Measurements from ENCODE around the gene LGI2.
"Not testable (repeated sequence)": the region's sequence is repeated elsewhere in the genome, so short reads cannot be mapped to it uniquely, and the experiment has no call there.

Gene LGI2

GRCh38 chr4:25033526-25033925 lies 2.8 kb upstream of the LGI2 start:
- Histone ChIP-seq H3K9ac (ENCODE audit: low read depth, low read length) (no peak overlapping the region), H3K27me3 (ENCODE audit: control insufficient read depth, insufficient read depth, low read length) (peaks cover 37% of the 10 kb centered on the region), H3K4me1 (ENCODE audit: control insufficient read depth, insufficient read depth, low read length) (peaks cover 3% of the 10 kb centered on the region), H3K36me3 (ENCODE audit: control insufficient read depth, insufficient read depth, low read length) (no peaks in the 10 kb centered on the region), H3K9me3 (ENCODE audit: control insufficient read depth, insufficient read depth, low read length) (no peaks in the 10 kb centered on the region), H3K4me3 (ENCODE audit: low read depth, low read length) (no peak overlapping the region)

GRCh38 chr4:25032126-25032525 lies 1.4 kb upstream of the LGI2 start:
- Histone ChIP-seq H3K9me3 (ENCODE audit: control insufficient read depth, insufficient read depth, low read length) (no peaks in the 10 kb centered on the region), H3K9ac (ENCODE audit: low read depth, low read length) (no peak overlapping the region), H3K36me3 (ENCODE audit: control insufficient read depth, insufficient read depth, low read length) (no peaks in the 10 kb centered on the region), H3K4me3 (ENCODE audit: low read depth, low read length) (no peak overlapping the region), H3K4me1 (ENCODE audit: control insufficient read depth, insufficient read depth, low read length) (peaks cover 3% of the 10 kb centered on the region), H3K27me3 (ENCODE audit: control insufficient read depth, insufficient read depth, low read length) (peaks cover 41% of the 10 kb centered on the region)

- Histone ChIP-seq H3K9ac (ENCODE audit: low read depth, low read length) (peak overlapping the region; percentile 55), H3K4me3 (ENCODE audit: low read depth, low read length) (peak overlapping the region; percentile 66), H3K27me3 (ENCODE audit: control insufficient read depth, insufficient read depth, low read length) (peaks cover 41% of the 10 kb centered on the region), H3K4me1 (ENCODE audit: control insufficient read depth, insufficient read depth, low read length) (peaks cover 3% of the 10 kb centered on the region), H3K36me3 (ENCODE audit: control insufficient read depth, insufficient read depth, low read length) (no peaks in the 10 kb centered on the region), H3K9me3 (ENCODE audit: control insufficient read depth, insufficient read depth, low read length) (no peaks in the 10 kb centered on the region)
Measured at GRCh38 chr4:25031077-25031621, 403 bp upstream of the LGI2 start.

- Histone ChIP-seq H3K4me3 (ENCODE audit: low read depth, low read length) (peak overlapping the region; percentile 60), H3K27me3 (ENCODE audit: control insufficient read depth, insufficient read depth, low read length) (peaks cover 39% of the 10 kb centered on the region), H3K4me1 (ENCODE audit: control insufficient read depth, insufficient read depth, low read length) (peaks cover 3% of the 10 kb centered on the region), H3K9me3 (ENCODE audit: control insufficient read depth, insufficient read depth, low read length) (no peaks in the 10 kb centered on the region), H3K9ac (ENCODE audit: low read depth, low read length) (peak overlapping the region; percentile 27), H3K36me3 (ENCODE audit: control insufficient read depth, insufficient read depth, low read length) (no peaks in the 10 kb centered on the region)
Measured at GRCh38 chr4:25029479-25030276, 1.1 kb downstream of the LGI2 start.

- Histone ChIP-seq H3K4me3 (ENCODE audit: low read depth, low read length) (no peak overlapping the region), H3K9ac (ENCODE audit: low read depth, low read length) (no peak overlapping the region), H3K27me3 (ENCODE audit: control insufficient read depth, insufficient read depth, low read length) (peaks cover 39% of the 10 kb centered on the region), H3K36me3 (ENCODE audit: control insufficient read depth, insufficient read depth, low read length) (no peaks in the 10 kb centered on the region), H3K4me1 (ENCODE audit: control insufficient read depth, insufficient read depth, low read length) (peaks cover 3% of the 10 kb centered on the region), H3K9me3 (ENCODE audit: control insufficient read depth, insufficient read depth, low read length) (no peaks in the 10 kb centered on the region)
Measured at GRCh38 chr4:25028851-25029250, 1.9 kb downstream of the LGI2 start.

GRCh38 chr4:25022766-25023165 lies 8.0 kb downstream of the LGI2 start:
- Histone ChIP-seq H3K36me3 (ENCODE audit: control insufficient read depth, insufficient read depth, low read length) (no peaks in the 10 kb centered on the region), H3K9ac (ENCODE audit: low read depth, low read length) (no peak overlapping the region), H3K9me3 (ENCODE audit: control insufficient read depth, insufficient read depth, low read length) (no peaks in the 10 kb centered on the region), H3K4me1 (ENCODE audit: control insufficient read depth, insufficient read depth, low read length) (no peaks in the 10 kb centered on the region), H3K4me3 (ENCODE audit: low read depth, low read length) (no peak overlapping the region), H3K27me3 (ENCODE audit: control insufficient read depth, insufficient read depth, low read length) (no peaks in the 10 kb centered on the region)

GRCh38 chr4:25021216-25021615 lies 9.5 kb downstream of the LGI2 start:
- Histone ChIP-seq H3K4me1 (ENCODE audit: control insufficient read depth, insufficient read depth, low read length) (no peaks in the 10 kb centered on the region), H3K36me3 (ENCODE audit: control insufficient read depth, insufficient read depth, low read length) (no peaks in the 10 kb centered on the region), H3K9ac (ENCODE audit: low read depth, low read length) (no peak overlapping the region), H3K4me3 (ENCODE audit: low read depth, low read length) (no peak overlapping the region), H3K27me3 (ENCODE audit: control insufficient read depth, insufficient read depth, low read length) (no peaks in the 10 kb centered on the region), H3K9me3 (ENCODE audit: control insufficient read depth, insufficient read depth, low read length) (no peaks in the 10 kb centered on the region)

- Histone ChIP-seq H3K36me3 (ENCODE audit: control insufficient read depth, insufficient read depth, low read length) (no peaks in the 10 kb centered on the region), H3K9me3 (ENCODE audit: control insufficient read depth, insufficient read depth, low read length) (no peaks in the 10 kb centered on the region), H3K27me3 (ENCODE audit: control insufficient read depth, insufficient read depth, low read length) (no peaks in the 10 kb centered on the region), H3K4me1 (ENCODE audit: control insufficient read depth, insufficient read depth, low read length) (no peaks in the 10 kb centered on the region), H3K4me3 (ENCODE audit: low read depth, low read length) (no peak overlapping the region), H3K9ac (ENCODE audit: low read depth, low read length) (no peak overlapping the region)
Measured at GRCh38 chr4:25020236-25020635, 10.5 kb downstream of the LGI2 start.

- Histone ChIP-seq H3K9me3 (ENCODE audit: control insufficient read depth, insufficient read depth, low read length) (no peaks in the 10 kb centered on the region), H3K27me3 (ENCODE audit: control insufficient read depth, insufficient read depth, low read length) (no peaks in the 10 kb centered on the region), H3K4me1 (ENCODE audit: control insufficient read depth, insufficient read depth, low read length) (no peaks in the 10 kb centered on the region), H3K4me3 (ENCODE audit: low read depth, low read length) (no peak overlapping the region), H3K36me3 (ENCODE audit: control insufficient read depth, insufficient read depth, low read length) (no peaks in the 10 kb centered on the region), H3K9ac (ENCODE audit: low read depth, low read length) (no peak overlapping the region)
Measured at GRCh38 chr4:25019501-25019900, 11.2 kb downstream of the LGI2 start.

GRCh38 chr4:25015012-25015411 lies 15.7 kb downstream of the LGI2 start:
- Histone ChIP-seq H3K4me1 (ENCODE audit: control insufficient read depth, insufficient read depth, low read length) (no peaks in the 10 kb centered on the region), H3K4me3 (ENCODE audit: low read depth, low read length) (no peak overlapping the region), H3K9me3 (ENCODE audit: control insufficient read depth, insufficient read depth, low read length) (no peaks in the 10 kb centered on the region), H3K27me3 (ENCODE audit: control insufficient read depth, insufficient read depth, low read length) (no peaks in the 10 kb centered on the region), H3K36me3 (ENCODE audit: control insufficient read depth, insufficient read depth, low read length) (no peaks in the 10 kb centered on the region), H3K9ac (ENCODE audit: low read depth, low read length) (no peak overlapping the region)

GRCh38 chr4:25014662-25014983 lies 16.1 kb downstream of the LGI2 start:
- not testable (repeated sequence) for H3K4me3 ChIP-seq (ENCODE audit: low read depth, low read length); H3K4me1 ChIP-seq (ENCODE audit: control insufficient read depth, insufficient read depth, low read length); H3K9me3 ChIP-seq (ENCODE audit: control insufficient read depth, insufficient read depth, low read length); H3K36me3 ChIP-seq (ENCODE audit: control insufficient read depth, insufficient read depth, low read length); H3K27me3 ChIP-seq (ENCODE audit: control insufficient read depth, insufficient read depth, low read length); H3K9ac ChIP-seq (ENCODE audit: low read depth, low read length)
